Kidney (tissue), 14 donors: ENCODE measurements around the gene PEA15. TPM values are rescaled to one million over a fixed set of nuclear protein-coding genes. Genes with fewer than 3 reads are reported as not detected.

Experiments used
- DNase-seq, 5 donors: peaks; one replicate each; pipeline ENCODE4 v3.0.0-alpha.2; 2013 to 2020
- FAIRE-seq: peaks from 2 replicates; lab custom pipeline; 2012; peaks lifted over from hg19 to GRCh38; lab: Jason Lieb, UNC
- H3K27ac ChIP-seq, 2 donors: one replicate each; pipeline ENCODE4 v1.7.0; 2013; ENCODE audit warnings: low read depth in 2 of 2, low read length in 2 of 2, inconsistent platforms in 1 of 2
- H3K27me3 ChIP-seq: one replicate; pipeline ENCODE4 v1.7.1; 2013; ENCODE audit warnings: low read length, inconsistent platforms; ENCODE audit not compliant: control insufficient read depth, insufficient read depth
- H3K36me3 ChIP-seq, 3 donors: one replicate each; pipeline versions ENCODE4 v1.7.0 to v1.7.1; 2013; ENCODE audit warnings: low read length in 3 of 3, control low read depth in 1 of 3, inconsistent platforms in 1 of 3; ENCODE audit not compliant: insufficient read depth in 3 of 3, control insufficient read depth in 2 of 3
- H3K4me1 ChIP-seq, 3 donors: one replicate each; pipeline versions ENCODE4 v1.7.0 to v1.7.1; 2013; ENCODE audit warnings: low read length in 3 of 3, inconsistent platforms in 1 of 3, low read depth in 1 of 3; ENCODE audit not compliant: control insufficient read depth in 2 of 3, insufficient read depth in 2 of 3
- H3K4me3 ChIP-seq, 3 donors: one replicate each; pipeline versions ENCODE4 v1.7.0 to v1.8.1; 2013; ENCODE audit warnings: low read length in 3 of 3, control low read depth in 1 of 3, inconsistent platforms in 1 of 3
- H3K9ac ChIP-seq, 3 donors: one replicate each; pipeline versions ENCODE4 v1.7.0 to v1.7.1; 2013; ENCODE audit warnings: low read length in 3 of 3, control low read depth in 1 of 3, inconsistent platforms in 1 of 3
- H3K9me3 ChIP-seq, 3 donors: one replicate each; pipeline versions ENCODE4 v1.7.0 to v1.7.1; 2013; ENCODE audit warnings: low read length in 3 of 3, control low read depth in 1 of 3, inconsistent platforms in 1 of 3; ENCODE audit not compliant: control insufficient read depth in 2 of 3, insufficient read depth in 1 of 3
- CTCF ChIP-seq: IDR thresholded peaks from 3 replicates; pipeline ENCODE4 v1.5.1; 2012; ENCODE audit warnings: mild to moderate bottlenecking, moderate library complexity, borderline replicate concordance; ENCODE audit not compliant: insufficient read depth; ENCODE audit errors: extremely low read depth
- intact Hi-C: fragments of 100-400 bp; cut with DNase I; formaldehyde crosslinking; loops from one replicate; pipeline ENCODE4 v1.11.1; 2022
- polyA plus RNA-seq: library from polyadenylated mRNA; stranded (reverse); fragments of 350-450 nt; fragmentation: Illumina TruSeq; extraction: RNeasy Lipid Tissue Mini Kit (QIAGEN cat#74804); gene quantifications from one replicate; pipeline ENCODE4 v1.2.3, GENCODE V29; 2014; ENCODE audit warnings: low read depth, low replicate concordance; ENCODE audit not compliant: insufficient read depth
- total RNA-seq: library from RNA; stranded (reverse); fragmentation: NEBNext Ultra II Directional; extraction: Animal tissue kit (Norgen Biotek cat#: 25700); gene quantifications from one replicate; pipeline ENCODE4 v1.2.1, GENCODE V29; 2021
- donor health status: control.
- donor health status: control.
- donor health status: control.
- donor health status: control.
- donor health status: control.
- donor health status: DM: yes; HTN: yes; CAD: no.
- donor health status: Normal renal cell carcinoma (clear cell type).

PEA15 gene
- total and polyA plus RNA-seq, 2 donors from 2014 or later = 112 to 143 TPM

GRCh38 chr1:160196143-160196542 is 9.0 kb upstream of the PEA15 start:
- H3K4me3 ChIP-seq = no peak overlapping the region

GRCh38 chr1:160197231-160197630 is 8.0 kb upstream of the PEA15 start:
- no peak overlapping the region for H3K4me3 ChIP-seq
- intact Hi-C loops = loop anchor here (10.0 kb wide), 1 partner anchor 98 kb away; no protein-coding TSS in a partner anchor
- TF ChIP-seq CTCF = no peak
- no peak overlapping the region for H3K27ac ChIP-seq
- no peak for FAIRE-seq
- H3K27me3 ChIP-seq = peaks cover 4% of the 10 kb centered on the region
- no peak for DNase-seq
- peaks cover 2 to 5% (median 3%) of the 10 kb centered on the region in 3 donors for H3K4me1 ChIP-seq
- no peaks in the 10 kb centered on the region for H3K36me3 ChIP-seq
- H3K9ac ChIP-seq = no peak overlapping the region
- H3K9me3 ChIP-seq = peaks cover 0 to 4% (median 0%) of the 10 kb centered on the region in 3 donors

More at GRCh38 chr1:160196143-160196542, 9.0 kb upstream of the PEA15 start:
- peaks cover 0 to 4% (median 0%) of the 10 kb centered on the region in 3 donors for H3K9me3 ChIP-seq
- H3K4me1 ChIP-seq = peaks cover 2 to 5% (median 3%) of the 10 kb centered on the region in 3 donors
- no peaks in the 10 kb centered on the region for H3K36me3 ChIP-seq
- intact Hi-C loops = loop anchor here (10.0 kb wide), 1 partner anchor 99 kb away; no protein-coding TSS in a partner anchor
- FAIRE-seq (no peak), DNase-seq (no peak)
- H3K9ac ChIP-seq = no peak overlapping the region
- no peak overlapping the region for H3K27ac ChIP-seq
- H3K27me3 ChIP-seq = peaks cover 4% of the 10 kb centered on the region
- TF ChIP-seq CTCF = no peak

DNA sequence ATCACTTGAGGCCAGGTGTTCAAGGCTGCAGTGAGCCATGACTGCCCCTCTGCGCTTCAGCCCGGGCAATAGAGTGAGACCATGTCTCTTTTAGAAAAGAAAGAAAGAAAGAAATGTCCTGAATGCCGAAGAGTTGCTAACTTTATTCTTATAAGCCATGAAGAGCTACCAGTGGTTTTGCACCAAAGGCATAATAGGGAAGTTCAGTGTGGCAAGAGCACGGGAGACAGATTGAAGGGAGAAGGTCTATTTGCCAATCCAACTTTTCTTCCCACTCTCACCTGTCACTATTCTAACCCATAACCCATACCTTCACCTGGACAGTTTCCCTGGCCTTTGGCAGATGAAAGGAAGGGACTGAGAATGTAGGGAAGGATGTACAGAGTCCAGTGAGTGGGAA is 4.4 kb upstream of the PEA15 start:
- DNase-seq = no peak
- Histone ChIP-seq H3K27me3 (no peaks in the 10 kb centered on the region), H3K4me3 (no peak overlapping the region), H3K4me1 (no peaks in the 10 kb centered on the region), H3K9me3 (no peaks in the 10 kb centered on the region), H3K36me3 (no peaks in the 10 kb centered on the region), H3K9ac (no peak overlapping the region), H3K27ac (no peak overlapping the region)
- intact Hi-C loops = no loop called here
- no peak for FAIRE-seq
- TF ChIP-seq CTCF = no peak
